HCT116 (cell line): ENCODE measurements around the gene CSTF2. TPM values are rescaled to one million over a fixed set of nuclear protein-coding genes. Genes with fewer than 3 reads are reported as not detected.

Source experiments
- ATAC-seq: fragments of 200-7000 bp; cut with Tn5 transposase; 2 replicates; pipeline ENCODE4 v1.9.1; 2020; ENCODE audit warnings: mild to moderate bottlenecking, moderate library complexity
- BruUV-seq: library from RNA; stranded (reverse); fragments of 400-500 nt; replicated peaks from 2 replicates; lab custom pipeline; 2021; lab: Mats Ljungman, UMichigan
- CTCF ChIA-PET: fragments of 300-600 bp; sonication (Branson Sonifier 250); formaldehyde crosslinking; loops from one replicate; lab custom pipeline; 2021; ENCODE audit warnings: antibody characterized with exemption; lab: Charles Lee
- POLR2A ChIA-PET: fragments of 300-600, 350-600 bp; sonication (Branson Sonifier 250); formaldehyde crosslinking; loops from one replicate; lab custom pipeline; 2021; ENCODE audit warnings: antibody characterized with exemption; lab: Charles Lee
- RAD21 ChIA-PET, 2 experiments: fragments of 300-600 bp; sonication (Branson Sonifier 250); formaldehyde crosslinking; loops; one replicate each; lab custom pipeline; 2023; ENCODE audit warnings: low total read pairs in 2 of 2; ENCODE audit not compliant: uncharacterized antibody in 2 of 2, unreplicated experiment in 2 of 2, low non-redundant PET in 1 of 2; lab: Charles Lee
- DNase-seq: peaks from one replicate; pipeline ENCODE4 v3.0.0-alpha.2; 2010; ENCODE audit warnings: low read depth, low spot score
- H2AFZ ChIP-seq: fragments of 200-600 bp; shearing (Covaris generic), sonication (generic); 2 replicates; pipeline ENCODE4 v1.6.1; 2017; ENCODE audit warnings: low read depth, mixed run types, mixed read lengths, antibody characterized with exemption, low read length; ENCODE audit not compliant: poor library complexity, severe bottlenecking
- H3K27ac ChIP-seq: 2 replicates; pipeline ENCODE4 v1.5.1; 2012; ENCODE audit warnings: low read depth, low read length
- H3K27me3 ChIP-seq: fragments of 200-600 bp; sonication (generic); 2 replicates; pipeline ENCODE4 v1.6.1; 2016; ENCODE audit warnings: mixed run types, low read length, mixed read lengths; ENCODE audit not compliant: insufficient read depth
- H3K36me3 ChIP-seq, 2 experiments: fragments of 200-500 bp in 1 of 2; fragments of 200-600 bp in 1 of 2; sonication (Bioruptor generic) in 1 of 2; sonication (generic) in 1 of 2; 2 replicates each; pipeline versions ENCODE4 v1.5.1 to v1.6.1; 2014 to 2016; ENCODE audit warnings: low read length in 2 of 2, inconsistent platforms in 1 of 2, mixed read lengths in 1 of 2, mixed run types in 1 of 2; ENCODE audit not compliant: insufficient read depth in 2 of 2, control insufficient read depth in 1 of 2
- H3K4me1 ChIP-seq, 2 experiments: fragments of 200-600 bp in 1 of 2; sonication (generic) in 1 of 2; 2 replicates each; pipeline versions ENCODE4 v1.5.1 to v1.6.1; 2012 to 2017; ENCODE audit warnings: low read length in 2 of 2, inconsistent platforms in 1 of 2, mild to moderate bottlenecking in 1 of 2, mixed read lengths in 1 of 2, mixed run types in 1 of 2, moderate library complexity in 1 of 2; ENCODE audit not compliant: insufficient read depth in 2 of 2, control insufficient read depth in 1 of 2
- H3K4me2 ChIP-seq: fragments of 200-600 bp; sonication (generic); 2 replicates; pipeline ENCODE4 v1.6.1; 2017; ENCODE audit warnings: mixed run types, low read length, mixed read lengths
- H3K4me3 ChIP-seq, 2 experiments: fragments of 200-600 bp in 1 of 2; sonication (generic) in 1 of 2; replicated peaks in 1 of 2; 2 replicates each; pipeline ENCODE4 v1.5.1; 2011 to 2016; ENCODE audit warnings: low read length in 2 of 2, control low read depth in 1 of 2, low read depth in 1 of 2, mild to moderate bottlenecking in 1 of 2, mixed read lengths in 1 of 2, mixed run types in 1 of 2
- H3K79me2 ChIP-seq: fragments of 200-600 bp; sonication (generic); 2 replicates; pipeline ENCODE4 v1.6.1; 2017; ENCODE audit warnings: mild to moderate bottlenecking, mixed run types, low read length, moderate library complexity, mixed read lengths; ENCODE audit not compliant: insufficient read depth
- H3K9ac ChIP-seq: fragments of 200-600 bp; sonication (generic); 2 replicates; pipeline ENCODE4 v1.6.1; 2016; ENCODE audit warnings: low read length, mixed read lengths
- H3K9me2 ChIP-seq: fragments of 200-600 bp; sonication (generic), shearing (Covaris generic); 2 replicates; pipeline ENCODE4 v1.6.1; 2017; ENCODE audit warnings: mixed run types, mild to moderate bottlenecking, moderate library complexity; ENCODE audit not compliant: insufficient read depth
- H3K9me3 ChIP-seq, 2 experiments: fragments of 200-500 bp in 1 of 2; fragments of 200-600 bp in 1 of 2; sonication (Bioruptor generic) in 1 of 2; sonication (generic) in 1 of 2; 2 replicates each; pipeline ENCODE4 v1.6.1; 2014 to 2017; ENCODE audit warnings: low read length in 2 of 2, mixed read lengths in 2 of 2, inconsistent platforms in 1 of 2, low read depth in 1 of 2, mild to moderate bottlenecking in 1 of 2, mixed run types in 1 of 2, moderate library complexity in 1 of 2; ENCODE audit not compliant: control insufficient read depth in 1 of 2, insufficient read depth in 1 of 2
- H4K20me1 ChIP-seq: fragments of 200-600 bp; sonication (generic), shearing (Covaris generic); 2 replicates; pipeline ENCODE4 v1.6.1; 2017; ENCODE audit warnings: mixed run types, mild to moderate bottlenecking, moderate library complexity; ENCODE audit not compliant: insufficient read depth
- CBX3 ChIP-seq: IDR thresholded peaks from 2 replicates; pipeline ENCODE4 v1.6.1; 2012; ENCODE audit warnings: low read depth
- CEBPB ChIP-seq: IDR thresholded peaks from 2 replicates; pipeline ENCODE4 v1.6.1; 2012; ENCODE audit warnings: low read depth
- EGR1 ChIP-seq: IDR thresholded peaks from 2 replicates; pipeline ENCODE4 v1.6.1; 2012; ENCODE audit warnings: low read depth
- EZH2 ChIP-seq: fragments of 200-600 bp; sonication (generic); IDR thresholded peaks from 2 replicates; pipeline ENCODE4 v1.6.1; 2017; ENCODE audit warnings: antibody characterized with exemption, mixed run types
- EZH2phosphoT487 ChIP-seq: fragments of 200-600 bp; IDR thresholded peaks from 2 replicates; pipeline ENCODE4 v1.6.1; 2018; ENCODE audit warnings: antibody characterized with exemption, borderline replicate concordance
- FOSL1 ChIP-seq: IDR thresholded peaks from 2 replicates; pipeline ENCODE4 v1.6.1; 2012; ENCODE audit warnings: low read depth
- JUND ChIP-seq: IDR thresholded peaks from 2 replicates; pipeline ENCODE4 v1.6.1; 2012
- POLR2A ChIP-seq: IDR thresholded peaks from 2 replicates; pipeline ENCODE4 v1.7.0; 2011; ENCODE audit warnings: borderline replicate concordance; ENCODE audit not compliant: insufficient read depth, insufficient read length; ENCODE audit errors: extremely low read depth
- POLR2AphosphoS5 ChIP-seq: IDR thresholded peaks from 2 replicates; pipeline ENCODE4 v1.6.1; 2011; ENCODE audit warnings: mild to moderate bottlenecking, low read depth, low read length, moderate library complexity
- RAD21 ChIP-seq: IDR thresholded peaks from 2 replicates; pipeline ENCODE4 v1.6.1; 2012; ENCODE audit warnings: low read depth, mild to moderate bottlenecking
- SIN3A ChIP-seq: IDR thresholded peaks from 2 replicates; pipeline ENCODE4 v1.6.1; 2012; ENCODE audit warnings: low read depth
- SP1 ChIP-seq: IDR thresholded peaks from 2 replicates; pipeline ENCODE4 v1.6.1; 2012; ENCODE audit warnings: low read depth
- ZFX ChIP-seq: fragments of 450-650 bp; IDR thresholded peaks from 2 replicates; pipeline ENCODE4 v1.6.1; 2017
- intact Hi-C: fragments of 100-400 bp; cut with micrococcal nuclease; formaldehyde crosslinking; loops from 2 replicates; pipeline ENCODE4 v1.10.0; 2022
- total RNA-seq: library from RNA; stranded (reverse); gene quantifications from one replicate; pipeline ENCODE4 v1.2.1, GENCODE V29; 2021; ENCODE audit not compliant: unreplicated experiment
- TF ChIP-seq, protein P1 (sequence below): IDR thresholded peaks from 2 replicates; pipeline ENCODE4 v1.6.1; 2011; ENCODE audit warnings: mild to moderate bottlenecking, low read length, moderate library complexity; ENCODE audit not compliant: insufficient replicate concordance; ENCODE audit errors: extremely low read depth
- TF ChIP-seq, protein P2 (sequence below): IDR thresholded peaks from 2 replicates; pipeline ENCODE4 v1.6.1; 2012; ENCODE audit warnings: low read depth
- TF ChIP-seq, protein P3 (sequence below): IDR thresholded peaks from 2 replicates; pipeline ENCODE4 v1.6.1; 2012

Gene CSTF2
- total RNA-seq, 1 experiment from 2014 or later: 34.1 TPM

DNA sequence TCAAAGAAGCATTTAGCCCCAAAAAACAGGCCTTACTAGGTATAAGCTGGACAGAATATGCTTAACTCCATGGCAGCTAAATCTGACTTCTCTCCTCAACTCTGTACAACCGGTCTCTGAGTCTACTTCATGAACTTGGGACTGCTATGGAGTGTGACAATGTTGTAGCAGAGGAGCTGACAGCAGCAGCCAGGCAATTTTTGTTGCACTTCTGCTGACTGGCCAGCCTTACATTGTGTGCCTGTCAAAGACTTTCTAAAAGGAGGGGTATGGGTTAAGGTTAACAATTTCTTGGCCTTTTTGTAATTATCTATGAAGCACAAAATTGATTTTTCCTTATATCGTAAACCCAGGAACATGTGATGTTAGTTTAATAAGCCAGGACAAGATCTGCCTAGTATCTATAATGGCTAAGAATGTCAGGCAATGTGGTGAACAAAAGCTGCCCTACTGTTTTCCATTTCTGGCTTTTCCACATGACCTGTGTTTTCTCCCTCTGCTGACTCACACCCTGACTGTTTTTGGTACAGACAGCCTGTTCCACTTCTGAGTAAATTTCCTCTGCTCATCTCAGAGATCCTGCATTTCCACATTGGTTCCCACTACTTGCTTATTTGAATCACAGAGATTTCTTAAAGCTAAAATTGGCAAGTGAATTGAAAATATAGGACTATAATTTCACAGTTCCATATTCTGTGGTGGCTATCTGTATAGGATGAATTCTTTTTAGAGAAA, 44.6 kb downstream of the CSTF2 start (continued):
- TF ChIP-seq, protein P1, sequence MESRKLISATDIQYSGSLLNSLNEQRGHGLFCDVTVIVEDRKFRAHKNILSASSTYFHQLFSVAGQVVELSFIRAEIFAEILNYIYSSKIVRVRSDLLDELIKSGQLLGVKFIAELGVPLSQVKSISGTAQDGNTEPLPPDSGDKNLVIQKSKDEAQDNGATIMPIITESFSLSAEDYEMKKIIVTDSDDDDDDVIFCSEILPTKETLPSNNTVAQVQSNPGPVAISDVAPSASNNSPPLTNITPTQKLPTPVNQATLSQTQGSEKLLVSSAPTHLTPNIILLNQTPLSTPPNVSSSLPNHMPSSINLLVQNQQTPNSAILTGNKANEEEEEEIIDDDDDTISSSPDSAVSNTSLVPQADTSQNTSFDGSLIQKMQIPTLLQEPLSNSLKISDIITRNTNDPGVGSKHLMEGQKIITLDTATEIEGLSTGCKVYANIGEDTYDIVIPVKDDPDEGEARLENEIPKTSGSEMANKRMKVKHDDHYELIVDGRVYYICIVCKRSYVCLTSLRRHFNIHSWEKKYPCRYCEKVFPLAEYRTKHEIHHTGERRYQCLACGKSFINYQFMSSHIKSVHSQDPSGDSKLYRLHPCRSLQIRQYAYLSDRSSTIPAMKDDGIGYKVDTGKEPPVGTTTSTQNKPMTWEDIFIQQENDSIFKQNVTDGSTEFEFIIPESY: no peak
- TF ChIP-seq POLR2AphosphoS5: no peak
- TF ChIP-seq JUND: no peak

DNA sequence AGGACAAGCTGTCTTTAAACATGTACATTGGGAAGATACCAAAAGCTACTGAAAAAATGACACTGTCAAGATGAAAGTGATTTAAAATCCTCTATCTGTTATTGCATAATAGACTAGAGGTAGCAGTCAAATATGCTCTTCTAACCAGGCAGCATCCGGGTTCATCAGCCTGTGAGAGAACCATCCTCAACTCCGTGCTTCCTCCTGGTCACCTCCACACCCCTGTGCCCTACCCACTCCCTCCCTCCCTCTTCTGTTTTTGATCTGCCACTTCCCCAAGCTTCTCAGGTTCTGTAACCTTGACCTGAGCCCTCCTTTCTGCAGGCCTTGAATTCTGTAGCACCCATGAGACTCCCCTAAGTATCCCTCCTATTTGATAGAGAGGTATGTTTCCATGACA, 48.1 kb downstream of the CSTF2 start:
- ATAC-seq: no peak
- no peak overlapping the region for H3K4me3 ChIP-seq
- no peaks in the 10 kb centered on the region for H4K20me1 ChIP-seq
- no peaks in the 10 kb centered on the region for H3K27me3 ChIP-seq
- no peaks in the 10 kb centered on the region for H3K9me2 ChIP-seq
- no peaks in the 10 kb centered on the region for H3K9me3 ChIP-seq
- H3K27ac ChIP-seq: no peak overlapping the region
- H3K4me1 ChIP-seq: no peaks in the 10 kb centered on the region
- BruUV-seq: no TSS peak
- no peak overlapping the region for H3K4me2 ChIP-seq
- no peak for TF ChIP-seq CEBPB
- no peak for TF ChIP-seq ZFX
- TF ChIP-seq, protein P2, sequence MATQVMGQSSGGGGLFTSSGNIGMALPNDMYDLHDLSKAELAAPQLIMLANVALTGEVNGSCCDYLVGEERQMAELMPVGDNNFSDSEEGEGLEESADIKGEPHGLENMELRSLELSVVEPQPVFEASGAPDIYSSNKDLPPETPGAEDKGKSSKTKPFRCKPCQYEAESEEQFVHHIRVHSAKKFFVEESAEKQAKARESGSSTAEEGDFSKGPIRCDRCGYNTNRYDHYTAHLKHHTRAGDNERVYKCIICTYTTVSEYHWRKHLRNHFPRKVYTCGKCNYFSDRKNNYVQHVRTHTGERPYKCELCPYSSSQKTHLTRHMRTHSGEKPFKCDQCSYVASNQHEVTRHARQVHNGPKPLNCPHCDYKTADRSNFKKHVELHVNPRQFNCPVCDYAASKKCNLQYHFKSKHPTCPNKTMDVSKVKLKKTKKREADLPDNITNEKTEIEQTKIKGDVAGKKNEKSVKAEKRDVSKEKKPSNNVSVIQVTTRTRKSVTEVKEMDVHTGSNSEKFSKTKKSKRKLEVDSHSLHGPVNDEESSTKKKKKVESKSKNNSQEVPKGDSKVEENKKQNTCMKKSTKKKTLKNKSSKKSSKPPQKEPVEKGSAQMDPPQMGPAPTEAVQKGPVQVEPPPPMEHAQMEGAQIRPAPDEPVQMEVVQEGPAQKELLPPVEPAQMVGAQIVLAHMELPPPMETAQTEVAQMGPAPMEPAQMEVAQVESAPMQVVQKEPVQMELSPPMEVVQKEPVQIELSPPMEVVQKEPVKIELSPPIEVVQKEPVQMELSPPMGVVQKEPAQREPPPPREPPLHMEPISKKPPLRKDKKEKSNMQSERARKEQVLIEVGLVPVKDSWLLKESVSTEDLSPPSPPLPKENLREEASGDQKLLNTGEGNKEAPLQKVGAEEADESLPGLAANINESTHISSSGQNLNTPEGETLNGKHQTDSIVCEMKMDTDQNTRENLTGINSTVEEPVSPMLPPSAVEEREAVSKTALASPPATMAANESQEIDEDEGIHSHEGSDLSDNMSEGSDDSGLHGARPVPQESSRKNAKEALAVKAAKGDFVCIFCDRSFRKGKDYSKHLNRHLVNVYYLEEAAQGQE: no peak
- TF ChIP-seq RAD21: no peak
- no peak for TF ChIP-seq FOSL1
- TF ChIP-seq, protein P3, sequence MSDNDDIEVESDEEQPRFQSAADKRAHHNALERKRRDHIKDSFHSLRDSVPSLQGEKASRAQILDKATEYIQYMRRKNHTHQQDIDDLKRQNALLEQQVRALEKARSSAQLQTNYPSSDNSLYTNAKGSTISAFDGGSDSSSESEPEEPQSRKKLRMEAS: no peak
- TF ChIP-seq POLR2AphosphoS5: no peak
- no peak for TF ChIP-seq EGR1
- no peak for TF ChIP-seq POLR2A
- TF ChIP-seq SIN3A: no peak
- no peak for TF ChIP-seq CBX3
- TF ChIP-seq EZH2phosphoT487: no peak
- TF ChIP-seq EZH2: no peak
- TF ChIP-seq SP1: no peak
- TF ChIP-seq, protein P1: no peak
- TF ChIP-seq, all 23 proteins: peak for 0
- Histone ChIP-seq H2AFZ (no peak overlapping the region), H3K9ac (no peak overlapping the region), H3K79me2 (no peaks in the 10 kb centered on the region), H3K36me3 (no peaks in the 10 kb centered on the region)
- DNase-seq: no peak
- RAD21 ChIA-PET: no interaction called here
- CTCF ChIA-PET: no interaction called here
- POLR2A ChIA-PET: no interaction called here
- intact Hi-C loops: no loop called here
